GM18867 (cell line): ENCODE measurements around the gene RAPGEF5.
A peak's percentile ranks its signal among the peaks of the same experiment; 100 is the strongest.

Source experiments
- ATAC-seq: cut with Tn5 transposase; IDR thresholded peaks from one replicate; pipeline ENCODE4 v1.9.1; 2021; ENCODE audit warnings: mild to moderate bottlenecking, moderate library complexity; ENCODE audit not compliant: unreplicated experiment

Gene RAPGEF5

GRCh38 chr7:22378199-22378980, 21.4 kb upstream of the RAPGEF5 start:
- ATAC-seq: no peak

DNA sequence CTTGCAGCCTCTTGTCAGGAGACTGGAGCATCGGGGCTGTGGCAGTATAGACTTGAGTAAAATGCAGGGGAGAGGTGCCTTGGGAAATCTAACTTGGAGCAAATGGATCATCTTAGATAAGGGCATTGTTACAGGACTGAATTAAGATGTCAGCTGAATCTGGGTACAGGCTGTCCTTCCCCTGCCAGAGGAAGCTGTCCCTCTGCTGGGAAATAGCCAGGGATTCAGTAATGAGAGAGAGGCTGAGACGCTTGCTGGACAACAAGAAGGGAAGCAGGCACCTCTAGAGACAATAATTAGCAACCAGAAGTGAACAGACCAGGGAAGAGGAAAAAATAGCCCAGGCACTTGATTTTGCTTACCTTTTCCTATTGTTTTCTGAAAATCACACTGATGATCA, 20.7 kb upstream of the RAPGEF5 start:
- ATAC-seq: no peak

DNA sequence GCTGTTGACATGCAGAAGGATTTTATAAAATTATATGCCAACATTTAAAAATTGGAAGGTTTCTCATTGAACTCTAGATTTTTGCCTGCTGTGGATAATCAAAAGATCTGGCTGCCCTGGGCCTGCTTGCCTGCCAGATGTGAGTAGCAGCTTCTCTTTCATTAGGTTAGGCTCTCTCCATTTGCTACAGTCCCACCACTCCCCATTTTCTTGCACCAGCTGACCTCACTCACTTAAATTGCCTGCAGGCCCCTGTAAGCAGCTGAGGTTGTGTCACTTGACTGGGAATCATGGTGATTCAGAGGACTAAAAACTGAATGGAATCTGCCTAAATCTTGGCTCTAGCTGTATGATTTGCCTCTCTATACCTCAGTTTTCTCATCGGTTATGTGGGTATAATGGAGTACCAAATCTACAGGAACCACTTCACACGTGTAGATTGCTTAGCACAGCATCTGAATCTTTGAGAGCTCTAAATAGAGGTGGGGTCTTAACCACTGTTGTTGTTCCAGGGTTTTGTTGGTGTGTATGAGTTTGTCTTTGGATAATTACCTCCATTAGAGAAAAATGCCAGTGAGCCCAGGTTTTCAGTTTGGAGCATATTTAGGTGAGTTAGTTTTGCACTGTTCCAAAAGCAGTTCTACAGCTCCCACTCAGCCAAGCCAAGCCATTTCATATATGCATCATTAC, 18.6 kb upstream of the RAPGEF5 start:
- no peak for ATAC-seq

DNA sequence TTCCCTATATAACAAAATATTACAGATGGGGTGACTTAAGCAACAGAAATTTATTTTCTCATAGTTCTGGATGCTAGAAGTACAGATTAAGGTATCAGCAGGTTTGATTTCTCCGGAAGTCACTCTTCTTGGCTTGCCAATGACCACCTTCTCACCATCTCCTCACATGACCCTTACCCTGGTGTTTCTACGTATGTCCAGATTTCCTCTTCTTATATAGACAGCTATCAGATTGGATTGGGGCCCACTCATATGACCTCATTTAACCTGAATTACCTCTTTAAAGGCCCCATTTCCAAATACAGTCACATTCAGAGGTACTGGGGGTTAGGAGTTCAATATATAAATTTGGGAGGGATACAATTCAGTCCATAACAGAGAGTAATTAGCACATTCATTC, 17.0 kb upstream of the RAPGEF5 start:
- no peak for ATAC-seq

- ATAC-seq: no peak
These were observed 16.4 kb upstream of the RAPGEF5 start for GRCh38 chr7:22373388-22373787.

DNA sequence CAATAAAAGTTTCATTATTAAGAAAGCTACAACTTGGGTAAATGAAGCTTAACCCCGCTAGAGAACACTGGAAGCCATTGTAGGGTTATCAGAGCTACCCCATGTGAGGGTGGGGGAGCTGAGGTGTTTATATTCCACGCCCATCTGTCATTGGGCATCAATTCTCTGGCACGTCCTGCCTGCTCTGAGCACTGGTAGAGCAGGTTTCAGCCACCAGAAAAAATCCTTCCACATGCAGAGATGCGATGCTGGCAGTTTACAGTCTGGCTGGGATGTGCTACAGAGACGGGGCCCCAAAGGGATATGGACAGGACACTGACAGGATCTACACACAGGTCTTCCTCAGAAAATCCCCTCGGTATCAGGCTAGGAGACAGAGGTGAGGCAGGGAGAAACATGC, 15.9 kb upstream of the RAPGEF5 start:
- ATAC-seq: no peak

GRCh38 chr7:22371878-22372277, 14.9 kb upstream of the RAPGEF5 start:
- ATAC-seq: no peak

- no peak for ATAC-seq
These were observed 7.9 kb upstream of the RAPGEF5 start for GRCh38 chr7:22364900-22365299.

GRCh38 chr7:22363756-22364422, 6.9 kb upstream of the RAPGEF5 start:
- ATAC-seq: peak; percentile 41

GRCh38 chr7:22361795-22362194, 4.8 kb upstream of the RAPGEF5 start:
- ATAC-seq: no peak

DNA sequence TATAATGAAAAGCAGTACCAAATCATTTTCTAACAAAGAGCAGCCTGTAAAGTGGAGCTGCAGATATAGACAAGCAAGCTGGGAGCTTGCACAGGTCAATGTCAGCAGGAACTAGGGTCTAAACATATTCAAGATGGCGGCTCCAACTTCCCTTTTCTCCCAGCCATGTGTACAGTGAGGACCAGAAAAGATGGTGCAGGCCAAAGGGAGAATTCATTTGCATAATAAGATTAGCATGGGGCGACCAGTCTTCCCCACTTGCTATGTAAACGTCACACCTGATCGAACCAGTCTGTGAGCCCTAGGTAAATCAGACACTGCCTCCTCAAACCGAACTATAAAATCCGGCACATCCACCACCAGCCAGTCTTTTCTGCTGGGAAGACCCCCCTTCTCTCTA, 4.4 kb upstream of the RAPGEF5 start:
- no peak for ATAC-seq

- no peak for ATAC-seq
These were observed 2.1 kb upstream of the RAPGEF5 start for GRCh38 chr7:22358820-22359697.

- ATAC-seq: no peak
These were observed 589 bp upstream of the RAPGEF5 start for GRCh38 chr7:22357311-22358175.

DNA sequence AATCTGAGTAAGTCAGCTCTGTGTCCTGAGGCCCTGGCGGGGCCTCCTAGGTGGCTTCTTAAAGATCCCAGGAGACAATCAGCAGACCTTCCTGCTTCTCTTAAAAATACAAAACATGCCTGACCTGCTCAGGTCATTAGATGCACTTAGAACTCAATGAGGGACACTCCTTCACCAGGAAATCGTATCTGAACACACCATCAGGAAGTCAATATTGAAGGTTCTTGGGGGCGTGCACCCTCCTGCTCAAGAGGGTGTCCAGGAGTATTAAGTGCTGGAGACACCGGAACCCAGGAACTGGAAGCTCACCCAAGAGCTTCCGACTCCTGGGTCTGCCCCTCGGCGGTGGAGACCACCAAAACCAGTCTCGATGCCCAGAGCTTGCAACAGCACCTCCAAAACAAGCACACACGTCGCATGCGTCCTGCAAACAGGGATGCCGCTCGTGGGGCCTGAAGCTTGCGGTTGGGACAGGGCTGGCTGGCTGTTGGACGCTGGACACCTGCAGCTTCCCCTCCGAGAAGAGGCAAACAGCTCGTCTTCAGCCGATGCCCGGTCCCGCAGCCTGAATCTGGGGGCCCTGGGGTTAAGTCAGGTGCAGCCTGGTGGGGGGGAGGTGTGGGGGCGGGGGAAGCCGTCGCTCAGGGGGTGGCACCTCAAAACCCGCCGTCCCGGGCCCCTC, 803 bp downstream of the RAPGEF5 start:
- ATAC-seq: peak; percentile 21

DNA sequence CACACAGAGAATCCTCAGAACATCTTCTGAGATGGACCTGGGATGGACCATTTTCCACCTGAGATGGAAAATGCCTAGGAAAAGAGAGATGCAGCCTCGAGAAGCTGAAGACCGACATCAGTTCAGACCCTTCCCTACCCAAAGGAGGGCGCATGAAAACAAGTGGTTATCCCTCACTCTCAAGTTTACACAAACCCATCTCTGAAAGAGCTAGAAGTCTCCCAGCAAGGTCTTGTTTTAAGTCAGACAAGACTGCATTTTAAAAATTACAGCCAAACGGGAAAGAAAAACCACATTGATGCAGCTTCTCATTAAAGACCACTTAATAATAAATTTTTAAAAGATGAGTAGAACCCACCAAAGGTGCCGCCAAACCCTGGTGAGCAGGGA, 1.3 kb downstream of the RAPGEF5 start:
- no peak for ATAC-seq

DNA sequence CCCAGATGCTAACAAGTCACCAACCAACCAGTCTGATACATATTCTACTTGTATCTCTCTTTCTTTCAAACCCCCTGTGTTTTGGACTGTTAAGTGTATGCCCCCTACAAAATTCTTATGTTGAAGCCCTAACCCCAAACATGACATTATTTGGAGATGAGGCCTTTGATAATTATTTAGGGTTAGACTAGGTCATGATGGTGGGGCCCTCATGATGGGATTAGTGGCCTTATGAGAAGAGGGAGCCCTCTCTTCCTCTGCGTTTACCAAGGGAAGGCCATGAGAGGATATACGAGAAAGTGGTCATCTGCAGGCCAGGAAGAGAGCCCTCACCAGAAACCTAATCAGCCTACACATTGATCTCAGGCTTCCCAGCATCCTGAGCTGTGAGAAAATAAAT, 2.5 kb downstream of the RAPGEF5 start:
- no peak for ATAC-seq

DNA sequence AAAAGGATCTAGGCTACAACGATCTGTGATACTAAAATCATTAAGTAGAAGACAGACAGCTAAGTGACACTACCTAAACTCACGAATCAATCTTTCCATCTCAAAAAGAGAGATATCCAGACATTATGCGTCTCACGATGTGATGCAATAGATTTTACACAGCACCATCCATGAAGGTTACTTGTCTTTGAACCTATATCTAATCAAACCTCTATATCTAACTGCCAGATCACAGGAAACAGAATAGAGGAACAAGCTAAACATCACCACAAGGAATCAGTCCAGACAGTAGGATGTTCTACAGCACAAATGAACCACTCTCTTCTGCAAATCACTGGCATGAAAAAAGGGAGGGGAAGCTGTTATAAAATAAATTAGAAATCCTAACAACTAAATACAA, 4.1 kb downstream of the RAPGEF5 start:
- no peak for ATAC-seq

GRCh38 chr7:22351878-22352277, 5.1 kb downstream of the RAPGEF5 start:
- ATAC-seq: no peak

DNA sequence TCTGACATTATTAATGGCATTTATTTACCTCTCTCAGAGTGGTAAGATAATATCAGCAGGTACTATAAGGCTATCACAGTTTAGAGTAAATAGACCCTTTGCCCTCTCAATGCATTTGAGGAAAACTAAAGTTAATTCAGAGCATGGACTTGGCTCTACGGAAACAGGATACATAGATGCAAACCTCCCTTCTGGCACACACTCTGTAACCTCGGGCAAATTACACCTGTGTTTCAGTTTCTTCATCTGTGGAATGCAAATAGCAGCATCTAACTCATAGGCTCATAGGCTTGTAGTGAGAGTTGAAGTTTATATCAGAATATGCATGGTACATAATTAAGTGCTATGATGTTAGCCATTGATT, 5.6 kb downstream of the RAPGEF5 start:
- peak; percentile 82 for ATAC-seq
